Neutrophil (primary cell): ENCODE measurements around the gene PNMA1.

Experiments
- H3K27ac ChIP-seq: fragments of 200-600 bp; sonication (generic); 2 replicates; pipeline ENCODE4 v1.5.1; 2016; ENCODE audit warnings: mild to moderate bottlenecking, moderate library complexity
- H3K27me3 ChIP-seq: fragments of 200-600 bp; sonication (generic); 2 replicates; pipeline ENCODE4 v1.6.0; 2016; ENCODE audit warnings: mild to moderate bottlenecking
- H3K36me3 ChIP-seq: fragments of 200-600 bp; sonication (generic); 2 replicates; pipeline ENCODE4 v1.5.1; 2017
- H3K4me1 ChIP-seq, 2 experiments: fragments of 200-600 bp in 1 of 2; sonication (generic) in 1 of 2; 1 replicate in 1 of 2; 2 replicates in 1 of 2; pipeline versions ENCODE4 v1.5.1 to v1.6.1; 2013 to 2016; ENCODE audit warnings: low read depth in 1 of 2, low read length in 1 of 2, mild to moderate bottlenecking in 1 of 2, moderate library complexity in 1 of 2; ENCODE audit not compliant: control insufficient read depth in 1 of 2, insufficient read depth in 1 of 2
- H3K4me3 ChIP-seq, 2 experiments: fragments of 200-600 bp in 1 of 2; sonication (generic) in 1 of 2; 1 replicate in 1 of 2; 2 replicates in 1 of 2; pipeline ENCODE4 v1.5.1; 2013 to 2016; ENCODE audit warnings: low read depth in 1 of 2, low read length in 1 of 2, mild to moderate bottlenecking in 1 of 2, moderate library complexity in 1 of 2
- H3K9me3 ChIP-seq: fragments of 200-600 bp; sonication (generic); 2 replicates; pipeline ENCODE4 v1.5.1; 2016
- TF ChIP-seq, protein P1 (sequence below): fragments of 200-600 bp; sonication (generic); IDR thresholded peaks from 2 replicates; pipeline ENCODE4 v1.5.1; 2016; ENCODE audit warnings: antibody characterized with exemption

Gene PNMA1

DNA sequence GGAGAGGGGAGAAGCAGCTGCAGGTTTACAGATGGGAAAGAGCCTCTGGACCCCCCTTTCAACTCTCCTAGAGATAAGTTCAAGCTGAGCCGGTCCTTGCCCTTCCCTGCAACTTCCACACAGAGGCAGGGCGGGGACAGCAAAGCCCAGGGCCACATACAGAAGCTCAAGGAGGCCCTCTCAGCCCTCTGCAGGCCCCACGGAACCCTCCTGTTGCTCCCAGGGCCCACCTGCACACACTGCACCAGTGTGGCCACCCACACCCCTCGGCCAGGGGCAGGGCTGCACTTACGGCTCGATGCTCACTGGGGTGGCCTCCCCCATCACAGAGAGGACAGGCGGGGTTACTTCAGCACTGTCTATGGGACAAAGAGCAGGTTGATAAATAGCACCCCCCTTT is 13.0 kb upstream of the PNMA1 start:
- H3K4me1 ChIP-seq = peaks cover 30 to 39% of the 10 kb centered on the region in 2 experiments
- no peaks in the 10 kb centered on the region for H3K9me3 ChIP-seq
- TF ChIP-seq, protein P1, sequence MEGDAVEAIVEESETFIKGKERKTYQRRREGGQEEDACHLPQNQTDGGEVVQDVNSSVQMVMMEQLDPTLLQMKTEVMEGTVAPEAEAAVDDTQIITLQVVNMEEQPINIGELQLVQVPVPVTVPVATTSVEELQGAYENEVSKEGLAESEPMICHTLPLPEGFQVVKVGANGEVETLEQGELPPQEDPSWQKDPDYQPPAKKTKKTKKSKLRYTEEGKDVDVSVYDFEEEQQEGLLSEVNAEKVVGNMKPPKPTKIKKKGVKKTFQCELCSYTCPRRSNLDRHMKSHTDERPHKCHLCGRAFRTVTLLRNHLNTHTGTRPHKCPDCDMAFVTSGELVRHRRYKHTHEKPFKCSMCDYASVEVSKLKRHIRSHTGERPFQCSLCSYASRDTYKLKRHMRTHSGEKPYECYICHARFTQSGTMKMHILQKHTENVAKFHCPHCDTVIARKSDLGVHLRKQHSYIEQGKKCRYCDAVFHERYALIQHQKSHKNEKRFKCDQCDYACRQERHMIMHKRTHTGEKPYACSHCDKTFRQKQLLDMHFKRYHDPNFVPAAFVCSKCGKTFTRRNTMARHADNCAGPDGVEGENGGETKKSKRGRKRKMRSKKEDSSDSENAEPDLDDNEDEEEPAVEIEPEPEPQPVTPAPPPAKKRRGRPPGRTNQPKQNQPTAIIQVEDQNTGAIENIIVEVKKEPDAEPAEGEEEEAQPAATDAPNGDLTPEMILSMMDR = no peak
- peaks cover 90% of the 10 kb centered on the region for H3K36me3 ChIP-seq
- no peak overlapping the region for H3K27ac ChIP-seq
- no peak overlapping the region for H3K4me3 ChIP-seq
- no peaks in the 10 kb centered on the region for H3K27me3 ChIP-seq

DNA sequence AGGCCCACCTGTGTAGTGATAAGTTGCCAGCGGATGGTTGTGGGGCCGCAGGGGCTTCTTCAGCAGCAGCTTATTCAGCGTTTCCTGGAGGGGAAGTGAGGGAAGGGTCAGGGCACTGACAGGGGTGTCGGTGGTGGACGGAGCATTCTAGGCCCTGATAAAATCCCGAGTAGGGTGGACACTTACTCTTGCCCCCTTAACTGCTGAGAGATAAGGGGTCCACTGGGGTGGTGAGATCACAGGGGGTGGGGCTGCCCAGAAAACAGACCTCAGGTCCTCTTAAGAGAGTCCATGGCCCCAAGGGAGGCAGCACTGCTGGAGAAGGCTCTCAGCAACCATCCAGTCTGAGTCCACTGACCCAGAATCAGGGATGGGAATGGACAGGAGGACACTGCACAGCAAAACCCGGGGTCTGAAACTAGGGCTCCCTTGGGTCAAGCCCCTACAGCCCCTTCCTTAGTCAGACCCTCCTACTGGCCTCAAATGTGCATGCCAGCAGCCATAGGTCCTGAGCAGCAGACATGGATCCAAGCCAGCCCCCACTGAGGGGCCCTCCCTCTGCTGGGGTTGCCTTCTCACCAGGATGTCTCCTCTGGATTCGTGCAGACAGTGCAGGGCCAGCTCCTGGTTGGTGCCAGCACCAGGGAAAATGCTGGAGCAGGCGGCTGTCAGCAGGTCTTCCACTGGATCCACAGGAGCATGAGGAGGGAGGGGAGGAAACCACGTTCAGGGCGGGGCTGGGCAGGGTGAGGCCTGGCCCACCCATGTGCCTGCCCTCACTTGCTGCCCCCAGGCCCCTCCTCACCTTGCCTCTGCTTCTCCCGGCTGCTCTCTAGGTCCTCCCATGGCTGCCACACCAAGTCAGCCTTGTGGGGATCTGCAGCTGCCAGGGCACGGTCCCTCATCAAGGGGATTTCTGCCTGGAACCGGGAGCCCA is 12.1 kb upstream of the PNMA1 start:
- TF ChIP-seq, protein P1 = no peak
- peaks cover 30 to 39% of the 10 kb centered on the region in 2 experiments for H3K4me1 ChIP-seq
- H3K27ac ChIP-seq = peak overlapping the region; percentile 73
- H3K4me3 ChIP-seq = no peak overlapping the region
- no peaks in the 10 kb centered on the region for H3K9me3 ChIP-seq
- H3K36me3 ChIP-seq = peaks cover 91% of the 10 kb centered on the region
- H3K27me3 ChIP-seq = no peaks in the 10 kb centered on the region

DNA sequence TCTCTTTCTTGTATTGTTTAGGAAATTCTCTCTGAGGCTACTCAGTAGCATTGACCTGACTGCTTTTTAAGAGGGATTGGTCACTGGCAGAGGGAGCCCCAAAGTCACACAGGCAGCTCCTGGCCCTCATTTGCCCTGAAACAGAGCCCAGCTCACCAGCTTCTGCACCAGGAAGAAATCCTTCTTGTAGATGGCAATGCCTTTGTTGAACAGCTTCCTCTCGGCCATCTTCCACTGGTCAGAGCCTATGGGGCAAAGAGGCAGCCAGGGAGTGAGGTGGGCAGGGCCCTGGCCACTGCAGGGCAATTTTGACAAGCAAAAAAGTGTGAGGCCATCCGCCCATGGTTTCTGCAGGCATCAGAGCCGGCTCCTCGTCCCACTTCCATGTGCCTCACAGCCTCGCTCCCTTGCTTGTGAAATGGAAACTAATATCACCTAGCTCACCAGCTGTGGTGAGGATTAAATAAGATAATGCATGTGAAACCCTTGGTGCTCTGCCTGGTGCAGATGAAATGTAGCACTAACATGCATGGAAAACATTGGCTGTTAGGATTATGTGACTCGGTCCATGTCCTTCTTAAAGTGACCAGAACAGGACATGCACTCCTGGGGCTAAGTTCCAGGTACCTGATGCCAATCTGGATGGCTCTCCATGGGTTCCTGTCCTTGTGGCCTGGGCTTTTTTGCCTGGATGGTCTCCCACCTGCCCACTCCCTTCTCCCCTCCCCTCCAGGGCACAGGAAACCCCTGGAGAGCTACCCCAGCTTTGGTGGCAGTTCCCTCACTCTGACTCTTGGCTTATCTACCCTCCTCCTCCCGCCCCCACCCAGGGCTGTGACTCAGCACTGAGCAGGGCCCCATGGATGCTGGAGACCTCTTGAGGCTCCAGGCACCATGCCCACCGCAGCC is 11.2 kb upstream of the PNMA1 start:
- no peak overlapping the region for H3K4me3 ChIP-seq
- TF ChIP-seq, protein P1 = no peak
- H3K36me3 ChIP-seq = peaks cover 92% of the 10 kb centered on the region
- H3K9me3 ChIP-seq = no peaks in the 10 kb centered on the region
- no peaks in the 10 kb centered on the region for H3K27me3 ChIP-seq
- H3K4me1 ChIP-seq = peaks cover 30 to 39% of the 10 kb centered on the region in 2 experiments
- H3K27ac ChIP-seq = peak overlapping the region; percentile 73

DNA sequence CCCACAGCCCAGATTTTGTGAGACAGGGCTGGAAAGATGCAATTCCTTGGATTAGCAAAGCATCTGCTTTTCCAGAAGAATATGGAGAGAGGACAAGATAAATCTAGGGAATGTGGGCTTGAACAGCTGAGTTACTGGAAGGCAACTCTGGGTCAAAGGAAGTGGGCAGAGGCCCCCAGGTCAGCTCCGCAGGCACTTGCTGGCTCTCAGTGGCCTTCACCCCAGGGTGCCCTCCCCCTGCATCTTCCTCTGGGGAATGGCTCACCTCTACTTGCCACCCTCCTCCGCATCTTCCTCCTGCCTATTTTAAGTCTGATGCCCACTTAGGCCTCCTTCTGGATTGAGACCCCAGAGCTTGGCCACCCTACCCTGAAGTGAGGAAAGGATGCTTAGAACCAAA is 10.5 kb upstream of the PNMA1 start:
- Histone ChIP-seq H3K27me3 (no peaks in the 10 kb centered on the region), H3K9me3 (no peaks in the 10 kb centered on the region), H3K4me3 (no peak overlapping the region), H3K4me1 (peaks cover 30 to 39% of the 10 kb centered on the region in 2 experiments), H3K36me3 (peaks cover 92% of the 10 kb centered on the region), H3K27ac (peak overlapping the region; percentile 73)
- TF ChIP-seq, protein P1 = no peak

DNA sequence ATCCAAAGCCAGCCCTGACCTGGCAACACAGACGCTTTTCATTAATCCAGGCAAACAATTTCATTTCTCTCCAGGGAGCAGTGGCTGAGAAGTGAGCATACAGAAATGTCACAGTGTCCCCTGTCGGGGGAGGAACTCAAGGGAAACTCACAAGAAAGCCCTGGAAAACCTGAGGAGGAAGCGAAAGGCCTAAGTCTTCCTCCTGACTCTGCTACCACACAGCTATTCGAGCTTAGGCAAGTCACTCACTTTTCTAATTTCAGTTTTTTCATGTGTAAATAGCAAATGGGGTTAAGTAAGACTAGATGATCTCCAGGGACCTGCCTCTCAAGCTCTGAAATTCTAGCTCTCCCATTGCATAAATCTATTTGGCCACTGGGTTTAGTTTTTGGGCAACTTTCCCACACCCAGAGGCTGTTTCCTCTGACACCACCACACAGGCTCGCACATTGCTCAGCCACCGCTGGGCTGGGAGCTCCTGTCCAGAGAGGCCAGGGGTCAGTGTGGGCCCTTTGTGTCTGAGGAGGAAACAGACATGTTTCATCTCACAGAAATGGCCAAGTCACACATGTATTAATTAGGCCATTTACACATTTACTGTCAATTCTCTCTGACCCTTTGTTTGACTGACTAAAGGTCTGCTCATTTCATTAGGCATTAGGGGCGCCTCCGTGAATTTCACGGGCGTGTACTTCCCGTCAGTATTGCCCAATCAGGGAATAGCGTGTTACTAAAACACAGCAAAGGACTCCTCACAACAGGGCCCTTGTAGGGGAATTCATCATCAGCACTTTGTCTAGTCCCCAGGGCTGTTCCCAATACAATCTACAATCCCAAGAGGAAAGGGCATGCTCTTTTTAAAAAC is 9.8 kb upstream of the PNMA1 start:
- Histone ChIP-seq H3K36me3 (peaks cover 92% of the 10 kb centered on the region), H3K4me3 (no peak overlapping the region), H3K27ac (peak overlapping the region; percentile 73), H3K9me3 (no peaks in the 10 kb centered on the region), H3K27me3 (no peaks in the 10 kb centered on the region), H3K4me1 (peaks cover 30 to 39% of the 10 kb centered on the region in 2 experiments)
- TF ChIP-seq, protein P1 = no peak
